ENCODE measurements around the gene RHOJ. TPM values are rescaled to one million over a fixed set of nuclear protein-coding genes. Genes with fewer than 3 reads are reported as not detected.

Gene RHOJ
- total and polyA plus RNA-seq, 2 donors (not counting 3 experiments of a cell fraction or from before 2014, with no cell fraction given) = 191 to 486 TPM

- no peaks in the 10 kb centered on the region for H3K36me3 ChIP-seq (ENCODE audit: control insufficient read depth in 2 of 2, extremely low read depth in 1 of 2, insufficient read depth in 2 of 2, low read length in 2 of 2)
- TSS peak; percentile 71 for BruUV-seq (replicated peaks)
- peak; percentile 96 for DNase-seq (ENCODE audit: low read depth, low spot score)
- no peaks in the 10 kb centered on the region for H3K27me3 ChIP-seq (ENCODE audit: control insufficient read depth in 2 of 2, insufficient read depth in 2 of 2, low read length in 2 of 2)
- FAIRE-seq = peak; percentile 83
- H3K4me2 ChIP-seq (ENCODE audit: insufficient read depth, low read length) = peak overlapping the region; percentile 61
- H2AFZ ChIP-seq (ENCODE audit: low read depth, low read length) = peak overlapping the region; percentile 68
- peak overlapping the region; percentile 62 for H3K27ac ChIP-seq (ENCODE audit: insufficient read depth, low read depth, low read length)
- H3K4me3 ChIP-seq (replicated peaks in 1 of 3; ENCODE audit: insufficient read depth in 1 of 3, low read depth in 1 of 3, low read length in 3 of 3) = no peak overlapping the region
- no peaks in the 10 kb centered on the region for H4K20me1 ChIP-seq (replicated peaks; ENCODE audit: control insufficient read depth, extremely low read depth, insufficient read depth, low read length)
- TF ChIP-seq JUN (IDR thresholded peaks at IDR 0.05; ENCODE audit: borderline replicate concordance, insufficient read depth, insufficient read length, low read depth) (peak; percentile 64), MAX (IDR thresholded peaks at IDR 0.05; ENCODE audit: insufficient read depth, insufficient read length) (no peak), MYC (IDR thresholded peaks at IDR 0.05; ENCODE audit: low read depth, low read length) (peak; percentile 25), FOS (IDR thresholded peaks at IDR 0.05; ENCODE audit: borderline replicate concordance, insufficient read depth, low read length) (peak; percentile 74), POLR2AphosphoS5 (IDR thresholded peaks at IDR 0.05; ENCODE audit: insufficient read depth, low read depth, low read length) (peak; percentile 25), POLR2A (IDR thresholded peaks at IDR 0.05; ENCODE audit: low read depth, low read length) (no peak), EZH2 (IDR thresholded peaks at IDR 0.05; ENCODE audit: borderline replicate concordance, low read depth, low read length, severe bottlenecking) (no peak), GATA2 (IDR thresholded peaks at IDR 0.05; ENCODE audit: insufficient read depth, insufficient read length, low read depth, low read length) (no peak), CTCF (IDR thresholded peaks at IDR 0.05; ENCODE audit: extremely low read depth in 1 of 2, insufficient read depth in 1 of 2, low read depth in 1 of 2, low read length in 2 of 2) (no peak)
- CTCF ChIA-PET = interaction anchor here (0.7 to 1.3 kb wide), 4 partner anchors 19 to 50 kb away, joined by 3 to 4 read pairs (median 4); partner anchors contain the start of gene RHOJ
- no peaks in the 10 kb centered on the region for H3K79me2 ChIP-seq (ENCODE audit: control insufficient read depth, insufficient read depth, low read length)
- H3K9ac ChIP-seq (replicated peaks; ENCODE audit: extremely low read depth, insufficient read depth, low read length) = no peak overlapping the region
- H3K4me1 ChIP-seq (ENCODE audit: control insufficient read depth, extremely low read depth, insufficient read depth, low read length) = peaks cover 16% of the 10 kb centered on the region
- POLR2A ChIA-PET = interaction anchor here (1.0 kb wide), 1 partner anchor 48 kb away, joined by 4 read pairs; the partner anchor contains the start of gene RHOJ
- intact Hi-C loops (cut with micrococcal nuclease) = loop anchor here (1.0 kb wide), 1 partner anchor 28 kb away; no protein-coding TSS in a partner anchor
- no peaks in the 10 kb centered on the region for H3K9me1 ChIP-seq (replicated peaks; ENCODE audit: control insufficient read depth, extremely low read depth, insufficient read depth, low read length)
- dilution Hi-C loops (cut with MboI; ENCODE audit: extremely low pct_ligation_motif_present, low sequenced_read_pairs) = no loop called here
- H3K9me3 ChIP-seq (replicated peaks; ENCODE audit: control insufficient read depth, insufficient read depth, low read length) = no peaks in the 10 kb centered on the region
Observed at GRCh38 chr14:63155511-63156185, 48.6 kb upstream of the RHOJ start.

All from endothelial cell of umbilical vein (primary cell).